Measurements from ENCODE around the gene PLAGL2. TPM values are rescaled to one million over a fixed set of nuclear protein-coding genes. Genes with fewer than 3 reads are reported as not detected.

Gene PLAGL2
- total RNA-seq, 6 donors from 2014 or later, result 11.4 to 17.1 (median 14.1) TPM

DNA sequence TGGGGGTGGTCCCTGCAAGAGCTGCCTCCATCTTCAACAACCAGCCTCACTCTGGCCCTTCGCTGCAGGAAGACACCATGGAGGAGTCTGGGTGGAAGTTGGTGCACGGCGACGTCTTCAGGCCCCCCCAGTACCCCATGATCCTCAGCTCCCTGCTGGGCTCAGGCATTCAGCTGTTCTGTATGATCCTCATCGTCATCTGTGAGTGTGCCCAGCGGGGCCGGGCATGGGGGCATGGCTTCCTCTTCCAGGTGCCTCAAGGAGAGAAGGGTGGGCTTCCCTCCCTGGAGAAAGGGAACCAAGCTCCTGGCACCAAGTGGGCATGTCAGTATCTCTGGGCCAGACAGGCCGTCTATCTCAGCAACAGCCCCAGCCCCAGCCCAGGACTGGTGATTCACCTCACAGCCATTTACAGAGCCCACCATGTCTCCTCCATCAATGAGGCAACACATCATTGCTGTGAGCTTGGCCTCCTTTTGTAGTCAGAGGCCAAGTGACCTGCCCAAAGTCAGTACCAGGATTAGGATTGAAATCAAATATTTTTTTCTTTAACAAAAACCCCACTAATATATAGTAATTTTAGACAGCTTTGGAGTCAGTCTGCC is 57.9 kb downstream of the PLAGL2 start:
- H3K27me3 ChIP-seq, result no peaks in the 10 kb centered on the region
- TF ChIP-seq EP300 (IDR thresholded peaks at IDR 0.05), result no peak
- no peak for TF ChIP-seq POLR2AphosphoS5 (IDR thresholded peaks at IDR 0.05)
- no peak for TF ChIP-seq CTCF (IDR thresholded peaks at IDR 0.05)
- TF ChIP-seq POLR2A (IDR thresholded peaks at IDR 0.05), result no peak
- H3K27ac ChIP-seq, result no peak overlapping the region
- peaks cover 2 to 5% (median 4%) of the 10 kb centered on the region in 4 donors for H3K4me1 ChIP-seq
- WGBS, 2 donors, result 95 to 100% methylated on average over 1 to 8 of the region's 8 CpGs
- H3K9me3 ChIP-seq, result no peaks in the 10 kb centered on the region
- no peak overlapping the region for H3K4me3 ChIP-seq
- no peak for ATAC-seq (ENCODE audit: low FRiP score in 2 of 2)
- peaks cover 19 to 89% (median 68%) of the 10 kb centered on the region in 4 donors for H3K36me3 ChIP-seq
- DNase-seq, result no peak

DNA sequence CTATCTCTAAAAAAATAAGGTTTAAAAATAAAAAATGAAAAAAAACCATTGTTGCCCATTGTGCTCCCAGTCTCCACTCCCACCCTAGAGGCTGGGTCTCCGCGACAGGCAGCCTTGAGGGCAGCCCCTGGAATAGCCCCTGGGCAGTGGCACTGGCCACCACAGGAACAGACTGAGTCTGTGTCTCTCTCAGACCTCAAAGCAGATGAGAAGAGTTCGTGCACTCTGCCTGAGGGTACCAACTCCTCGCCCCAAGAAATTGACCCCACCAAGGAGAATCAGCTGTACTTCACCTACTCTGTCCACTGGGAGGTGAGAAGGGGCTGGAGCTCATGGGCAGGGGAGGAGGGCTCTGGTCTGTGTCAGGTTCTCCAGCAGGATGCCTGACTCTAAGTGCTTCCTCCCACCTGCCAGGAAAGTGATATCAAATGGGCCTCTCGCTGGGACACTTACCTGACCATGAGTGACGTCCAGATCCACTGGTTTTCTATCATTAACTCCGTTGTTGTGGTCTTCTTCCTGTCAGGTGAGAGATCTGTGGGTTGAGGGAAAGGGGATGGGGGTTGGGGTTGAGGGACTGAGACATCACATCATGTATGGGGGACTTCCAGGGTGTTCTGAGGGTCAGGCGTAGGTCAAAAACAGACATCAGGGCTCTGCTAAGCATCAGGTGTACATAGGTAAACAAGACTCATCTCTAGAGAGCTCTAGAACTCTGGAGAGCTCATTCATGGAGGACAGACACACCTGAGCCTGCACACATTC is 62.5 kb downstream of the PLAGL2 start:
- Histone ChIP-seq H3K4me1 (no peaks in the 10 kb centered on the region), H3K36me3 (peaks cover 53 to 92% (median 81%) of the 10 kb centered on the region in 4 donors), H3K4me3 (no peak overlapping the region), H3K9me3 (no peaks in the 10 kb centered on the region), H3K27me3 (no peaks in the 10 kb centered on the region), H3K27ac (no peak overlapping the region)
- 93% methylated on average over 6 to 8 of the region's 8 CpGs for WGBS, 2 donors
- no peak for DNase-seq
- no peak for ATAC-seq (ENCODE audit: low FRiP score in 2 of 2)
- TF ChIP-seq EP300 (IDR thresholded peaks at IDR 0.05) (no peak), CTCF (IDR thresholded peaks at IDR 0.05) (no peak), POLR2AphosphoS5 (IDR thresholded peaks at IDR 0.05) (no peak), POLR2A (IDR thresholded peaks at IDR 0.05) (no peak)

DNA sequence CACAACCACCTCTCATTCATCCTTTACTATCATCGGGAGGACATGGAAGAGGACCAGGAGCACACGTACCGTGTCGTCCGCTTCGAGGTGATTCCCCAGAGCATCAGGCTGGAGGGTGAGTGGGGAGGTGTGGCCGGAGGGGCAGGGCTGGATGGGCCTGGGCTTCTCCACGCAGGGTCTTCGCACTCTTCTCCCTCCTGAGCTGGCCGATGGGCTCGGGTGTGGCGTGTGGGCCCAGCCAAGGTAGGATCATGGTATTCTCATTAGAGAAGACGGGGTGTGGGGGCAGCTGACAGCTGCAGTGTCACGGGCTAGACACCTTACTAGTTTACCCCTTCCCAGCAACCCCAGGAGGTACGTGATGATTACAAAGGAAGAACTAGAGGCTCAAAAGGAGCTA is 64.6 kb downstream of the PLAGL2 start:
- no peak for TF ChIP-seq POLR2AphosphoS5 (IDR thresholded peaks at IDR 0.05)
- TF ChIP-seq EP300 (IDR thresholded peaks at IDR 0.05), result no peak
- TF ChIP-seq POLR2A (IDR thresholded peaks at IDR 0.05), result no peak
- no peak for TF ChIP-seq CTCF (IDR thresholded peaks at IDR 0.05)
- Histone ChIP-seq H3K4me1 (no peaks in the 10 kb centered on the region), H3K9me3 (no peaks in the 10 kb centered on the region), H3K27me3 (no peaks in the 10 kb centered on the region), H3K27ac (no peak overlapping the region), H3K36me3 (peaks cover 51 to 95% (median 84%) of the 10 kb centered on the region in 4 donors), H3K4me3 (no peak overlapping the region)
- WGBS, 2 donors, result 91 to 96% methylated on average over 12 to 15 of the region's 15 CpGs
- no peak for ATAC-seq (ENCODE audit: low FRiP score in 2 of 2)
- DNase-seq, result no peak

Other genes with a start within 250 kb of the PLAGL2 start
- under 1 TPM in 3 of 6 donors, not detected in 3; under 0.01 to 0.07 (median 0.06) TPM for gene XKR7, start 239.6 kb downstream of the PLAGL2 start, total RNA-seq
- gene CCM2L, start 197.3 kb downstream of the PLAGL2 start, total RNA-seq, result 10 to 100 TPM in 2 of 6 donors, 1 to 10 TPM in 4; 4.2 to 29.2 (median 8.3) TPM
- 10 to 100 TPM; 27.7 to 93.9 (median 69.1) TPM for gene HCK, start 155.5 kb downstream of the PLAGL2 start, total RNA-seq
- 10 to 100 TPM; 26.7 to 48.0 (median 37.1) TPM for gene TM9SF4, start 98.0 kb downstream of the PLAGL2 start, total RNA-seq
- gene POFUT1, start 137 bp upstream of the PLAGL2 start, total RNA-seq, result 10 to 100 TPM; 12.6 to 31.5 (median 26.5) TPM
- gene KIF3B, start 69.9 kb upstream of the PLAGL2 start, total RNA-seq, result 10 to 100 TPM; 14.7 to 37.5 (median 26.7) TPM
- gene ASXL1, start 150.6 kb upstream of the PLAGL2 start, total RNA-seq, result 100 to 1,000 TPM in 3 of 6 donors, 10 to 100 TPM in 3; 60.6 to 389 (median 88.5) TPM

All from upper lobe of left lung (tissue), 6 donors.